Cerebellar cortex (tissue), 1 donor: ENCODE data around the gene PEPD.

Experiments used
- DNase-seq: peaks from one replicate; pipeline ENCODE4 v3.0.0-alpha.2; 2015; ENCODE audit warnings: low spot score

PEPD gene

DNA sequence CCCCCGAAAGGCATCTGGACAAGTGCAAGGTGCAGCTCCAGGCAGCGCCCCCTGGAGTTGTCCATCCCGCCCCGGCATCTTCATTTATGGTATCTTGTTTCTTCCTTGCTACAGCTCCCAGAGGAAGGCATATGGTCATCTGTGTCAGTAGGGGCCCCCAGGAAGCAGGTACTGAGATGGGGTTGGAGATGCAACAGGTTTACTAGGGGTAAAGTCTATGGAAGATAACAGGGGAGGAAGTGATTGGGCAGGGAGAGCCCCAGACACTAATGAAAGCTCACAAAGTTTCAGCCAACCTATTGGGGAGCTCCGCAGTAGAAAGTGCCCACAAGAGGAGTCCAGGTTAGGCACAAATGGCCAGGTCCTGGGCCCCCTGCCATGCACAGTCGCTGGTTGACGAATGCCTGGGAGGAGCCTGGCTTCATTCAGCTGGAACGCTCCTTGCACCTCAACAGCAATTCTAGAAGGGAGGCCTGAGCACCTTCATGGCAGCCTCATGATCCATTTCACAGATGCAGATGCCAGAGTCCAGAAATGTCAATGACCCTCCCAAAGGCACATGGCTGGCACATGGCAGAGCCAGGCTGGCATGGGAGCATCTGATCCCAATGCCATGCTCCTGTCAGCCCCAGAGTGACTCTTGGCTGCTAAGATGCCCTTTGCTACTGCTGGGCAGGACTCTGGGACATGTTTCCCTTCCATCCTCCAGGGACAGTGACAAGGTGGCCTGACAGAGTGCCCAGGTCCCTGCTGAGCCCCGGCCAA lies 23.8 kb upstream of the PEPD start:
- no peak for DNase-seq

DNA sequence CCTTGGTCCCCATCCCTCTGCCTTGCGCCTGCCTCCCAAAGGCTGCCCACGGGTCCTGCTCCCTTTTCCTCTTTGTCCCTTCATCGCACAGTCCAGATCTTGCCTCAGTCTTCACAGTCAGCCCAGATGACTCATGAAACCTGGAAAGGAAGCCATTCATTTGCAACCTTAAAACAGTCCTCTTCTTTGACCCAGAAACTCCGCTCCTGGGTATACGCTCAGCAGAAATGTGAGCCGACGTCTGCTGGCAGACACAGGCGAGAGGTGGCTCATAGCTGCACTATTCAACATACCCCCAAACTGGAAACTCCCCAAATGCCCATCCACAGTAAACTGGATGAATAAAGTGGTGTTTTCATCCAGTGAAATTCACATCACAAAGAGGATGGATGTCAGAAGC lies 13.6 kb upstream of the PEPD start:
- no peak for DNase-seq

DNA sequence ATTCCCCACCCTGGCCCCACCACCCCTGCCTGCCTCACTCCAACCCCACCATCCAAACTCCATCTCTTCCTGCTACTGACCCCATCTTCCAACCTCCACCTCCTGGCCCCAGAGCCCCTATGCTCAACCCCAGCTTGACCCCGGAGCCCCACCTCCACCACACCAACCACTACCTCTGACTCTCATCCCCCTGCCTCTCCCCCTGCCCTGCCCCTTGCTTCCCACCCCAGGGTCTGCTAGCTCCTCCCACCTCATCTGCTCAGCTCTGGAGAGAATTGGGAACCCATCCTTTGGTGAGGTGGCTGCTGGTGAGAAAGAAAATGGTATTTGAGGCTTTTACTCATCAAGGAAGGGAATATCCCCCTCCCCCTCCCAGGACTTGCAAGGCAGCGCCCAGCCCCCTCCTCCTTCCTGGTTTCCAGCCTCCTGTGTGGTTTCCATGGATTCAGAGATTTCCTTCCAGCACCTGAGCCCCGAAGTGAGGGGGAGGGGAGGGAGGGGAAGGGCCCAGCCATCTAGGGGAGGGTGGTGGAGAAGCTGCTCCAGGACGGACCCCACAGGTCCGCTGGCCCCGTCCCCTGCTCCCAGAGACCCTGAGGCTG lies 11.4 kb upstream of the PEPD start:
- DNase-seq, result no peak

DNA sequence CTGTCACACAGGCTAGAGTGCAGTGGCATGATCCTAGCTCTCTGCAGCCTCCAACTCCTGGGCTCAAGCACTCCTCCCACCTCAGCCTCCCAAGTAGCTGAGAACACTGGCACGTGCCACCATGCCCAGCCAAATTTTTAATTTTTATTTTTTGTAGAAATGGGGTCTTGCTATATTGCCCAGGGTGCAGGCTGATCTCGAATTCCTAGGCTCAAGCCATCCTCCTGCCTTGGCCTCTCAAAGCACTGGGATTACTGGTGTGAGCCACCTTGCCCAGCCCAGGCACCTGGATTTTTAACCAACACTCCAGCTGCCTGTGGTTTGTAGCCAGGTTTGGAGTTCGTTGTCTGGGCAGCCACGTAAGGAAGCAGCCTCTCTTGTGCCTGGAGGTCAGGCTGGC lies 9.3 kb upstream of the PEPD start:
- DNase-seq, result no peak

DNA sequence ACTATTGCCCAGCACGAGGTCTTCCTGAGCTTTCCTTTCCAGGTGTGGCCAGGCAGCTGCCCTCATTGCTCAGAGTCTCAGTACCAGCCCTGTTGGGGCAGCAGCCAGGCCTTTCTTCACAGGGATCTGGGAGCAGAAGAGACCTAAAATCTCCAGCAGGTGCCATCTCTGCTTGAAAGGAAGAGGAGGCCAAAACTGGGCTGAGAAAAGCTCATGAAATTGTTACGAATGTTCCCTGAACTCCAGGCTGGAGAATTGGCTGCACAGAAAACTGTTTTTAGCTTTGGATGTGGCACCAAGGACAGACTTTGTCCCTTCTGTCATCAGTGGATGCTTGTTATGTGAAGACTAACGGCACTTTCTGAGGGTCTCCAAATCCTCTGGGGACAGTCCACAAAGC lies 8.7 kb upstream of the PEPD start:
- peak; percentile 75 for DNase-seq

DNA sequence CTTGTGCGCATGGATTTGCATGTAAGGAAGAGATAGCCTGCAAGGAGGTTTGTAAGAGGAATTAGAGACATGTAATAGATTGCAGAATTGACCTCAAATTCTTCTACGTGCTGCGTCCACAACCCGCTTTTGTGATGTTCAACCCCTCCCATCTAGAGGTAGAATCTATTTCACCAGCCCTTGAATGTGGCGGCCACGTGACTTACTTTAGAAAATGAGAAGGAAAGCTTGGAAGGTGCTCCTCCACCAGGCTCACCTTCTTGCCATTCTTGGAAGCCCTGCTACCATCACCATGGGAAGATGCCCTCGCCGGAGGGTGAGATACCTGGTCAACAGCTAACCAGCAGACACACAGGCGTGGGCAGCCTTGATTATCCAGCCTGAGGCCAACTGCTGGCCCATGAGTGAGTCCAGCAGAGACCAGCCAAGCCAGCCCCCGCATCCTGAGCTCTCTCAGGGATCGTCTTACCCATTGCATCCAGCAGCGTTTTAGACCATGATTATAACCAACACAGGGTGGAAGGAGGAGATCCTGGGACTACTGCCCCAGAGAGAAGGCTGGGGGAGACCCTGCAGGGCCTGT lies 7.6 kb upstream of the PEPD start:
- no peak for DNase-seq

DNA sequence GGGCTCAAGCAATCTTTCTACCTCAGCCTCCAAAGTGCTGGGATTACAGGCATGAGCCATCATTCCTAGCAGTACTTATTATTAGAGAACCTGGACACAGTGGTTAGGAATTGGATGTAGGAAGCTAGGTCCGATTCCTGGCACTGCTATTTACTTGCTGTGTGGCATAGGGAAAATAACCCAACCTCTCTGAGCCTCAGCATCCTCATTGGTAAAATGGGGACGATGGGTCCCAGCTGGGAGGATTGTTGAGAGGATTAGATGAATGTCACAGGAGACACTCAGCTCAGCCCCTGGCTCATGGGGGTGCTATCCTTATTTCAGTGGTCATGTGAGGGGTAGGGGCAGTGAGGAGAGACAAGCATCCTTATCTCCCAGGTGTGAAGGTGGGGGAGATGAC lies 6.8 kb upstream of the PEPD start:
- DNase-seq, result no peak

DNA sequence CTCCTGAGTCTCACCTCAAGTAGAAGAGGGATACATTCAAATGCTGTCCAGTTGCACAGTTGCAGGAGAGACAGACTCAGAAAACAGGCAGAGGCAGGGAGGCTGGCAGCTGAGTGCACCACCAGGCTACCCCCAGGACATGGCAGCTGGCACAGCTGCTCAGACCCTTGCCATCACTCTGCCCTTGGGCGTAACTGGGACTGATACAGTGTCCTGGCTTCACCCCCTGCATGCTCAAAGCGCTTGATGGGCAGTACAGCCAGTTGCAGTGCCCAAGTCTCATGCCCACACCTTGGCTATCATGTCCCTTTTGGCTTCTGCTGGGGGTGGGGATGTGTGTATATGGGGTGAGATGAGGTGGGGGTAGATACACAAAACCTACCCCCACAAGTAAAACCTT lies 5.5 kb upstream of the PEPD start:
- DNase-seq, result no peak

DNA sequence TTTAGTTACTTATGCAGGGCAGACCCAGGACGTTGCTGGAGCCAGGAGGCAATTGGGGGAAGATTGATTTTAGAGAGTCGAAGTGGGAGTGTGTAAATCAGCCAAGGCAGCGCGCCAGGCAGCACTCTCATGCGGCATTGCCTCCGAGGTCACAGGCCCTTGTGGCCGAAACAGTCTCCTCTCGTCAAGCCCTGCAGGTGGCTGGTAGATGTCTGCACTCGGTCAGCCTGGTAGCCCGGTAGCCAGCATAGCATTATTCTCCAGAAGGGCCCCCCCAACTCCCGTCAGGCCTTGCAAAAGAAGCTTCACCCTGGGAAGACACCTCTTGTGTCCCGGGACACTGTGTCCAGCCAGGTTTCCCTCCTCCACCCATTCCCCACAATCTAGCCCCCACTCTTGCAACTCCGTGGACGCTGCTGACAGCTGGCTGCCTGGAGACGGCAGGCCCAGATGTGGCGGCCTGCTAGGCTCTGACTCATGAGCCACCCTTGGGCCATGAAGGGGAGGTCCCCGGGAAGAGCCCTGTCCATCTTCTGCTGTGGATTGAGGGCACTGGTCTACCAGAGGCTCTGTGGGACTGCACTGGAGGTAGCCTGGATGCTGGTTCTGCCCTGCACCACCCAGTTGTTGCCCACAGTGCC lies 2.6 kb upstream of the PEPD start:
- no peak for DNase-seq

DNA sequence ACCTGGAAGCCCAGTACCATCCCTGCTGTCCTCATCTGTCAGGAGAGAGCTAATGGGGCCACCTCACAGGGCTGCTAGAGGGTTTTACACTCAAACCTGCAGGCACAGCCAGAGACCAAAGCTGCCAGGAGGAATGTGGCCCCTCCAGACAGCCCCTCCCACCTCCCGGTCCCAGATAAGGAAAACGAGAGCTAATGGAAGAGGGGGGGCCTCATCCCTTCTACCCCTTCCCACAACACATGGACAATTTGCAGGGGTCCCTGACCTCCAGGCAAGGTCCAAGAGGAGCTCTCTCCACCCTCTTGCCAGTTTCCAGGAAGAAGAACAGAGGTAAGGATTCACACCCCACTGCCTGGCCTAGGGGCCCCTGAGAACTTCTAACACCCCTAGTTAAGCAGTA lies 1.6 kb upstream of the PEPD start:
- DNase-seq, result no peak

DNA sequence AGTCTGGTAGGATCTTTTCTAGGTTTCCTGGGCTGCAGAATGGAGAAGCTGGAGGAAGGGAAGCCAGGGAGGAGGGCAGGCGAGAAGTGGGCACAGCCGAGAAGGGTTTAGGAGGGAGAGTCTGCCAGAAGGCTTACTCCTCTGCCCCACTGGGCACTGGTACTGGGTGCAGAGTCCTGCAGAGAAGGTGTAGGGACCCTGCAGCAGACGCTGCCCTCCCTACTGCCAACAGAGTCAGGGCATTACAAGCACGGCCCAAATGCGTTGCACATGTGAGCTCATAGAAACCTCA lies 726 bp upstream of the PEPD start:
- DNase-seq, result no peak

DNA sequence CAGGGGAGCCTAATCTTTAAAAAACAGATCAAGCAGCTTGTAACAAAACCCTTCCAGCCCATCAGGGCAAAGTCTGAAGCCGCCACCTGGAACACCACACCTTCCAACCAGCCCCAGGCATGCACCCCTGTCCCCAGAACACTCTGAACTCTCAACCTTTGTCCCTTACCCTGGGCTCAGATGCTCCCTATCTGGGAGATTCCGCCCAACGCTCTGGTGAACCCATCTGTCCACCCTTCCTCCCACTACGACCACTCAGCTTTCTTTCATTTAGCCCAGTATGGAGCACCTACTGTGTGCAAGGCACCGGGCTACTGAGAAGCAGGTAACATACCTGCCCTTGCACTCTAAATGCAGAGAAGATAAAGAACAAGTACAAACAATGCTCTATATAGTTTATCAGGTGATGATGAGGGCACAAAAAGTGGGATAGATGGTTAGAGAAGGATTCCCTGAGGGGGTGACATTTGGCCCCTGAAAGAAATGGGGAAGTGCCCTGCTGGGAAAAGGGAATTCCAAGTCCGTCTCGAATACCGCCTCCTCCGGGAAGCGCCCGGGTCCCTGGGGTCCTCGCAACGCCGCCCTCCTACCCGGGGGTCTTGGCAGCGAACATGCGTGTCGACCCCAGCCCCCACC lies 629 bp downstream of the PEPD start:
- no peak for DNase-seq

DNA sequence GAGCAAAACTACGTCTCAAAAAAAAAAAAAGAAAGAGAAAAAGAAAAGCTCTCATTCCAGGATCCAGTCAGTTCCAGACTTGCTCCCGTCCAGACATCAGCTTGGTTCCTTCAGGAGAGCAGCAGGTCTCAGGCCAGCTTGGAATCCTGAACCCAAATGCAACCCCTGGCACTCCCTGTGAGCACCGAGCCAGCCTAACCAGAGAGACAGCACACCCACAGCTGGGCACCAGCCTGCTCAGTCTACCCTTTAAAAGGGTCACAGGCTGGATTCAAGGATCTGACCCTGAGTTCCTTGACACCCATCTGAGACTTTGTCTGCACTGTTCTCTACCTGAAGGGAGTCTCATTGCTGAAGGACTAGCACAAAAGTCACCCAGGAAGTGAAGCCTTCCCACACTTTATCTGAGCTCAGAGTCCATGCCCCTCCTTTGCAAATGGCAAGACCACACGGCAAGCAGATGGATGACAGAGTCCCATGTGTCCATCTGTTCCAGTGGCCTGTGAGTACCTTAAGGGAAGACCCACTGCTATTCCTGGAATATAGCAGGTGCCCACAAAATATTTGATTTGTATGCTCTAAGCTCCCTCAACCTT lies 1.4 kb downstream of the PEPD start:
- DNase-seq, result no peak

DNA sequence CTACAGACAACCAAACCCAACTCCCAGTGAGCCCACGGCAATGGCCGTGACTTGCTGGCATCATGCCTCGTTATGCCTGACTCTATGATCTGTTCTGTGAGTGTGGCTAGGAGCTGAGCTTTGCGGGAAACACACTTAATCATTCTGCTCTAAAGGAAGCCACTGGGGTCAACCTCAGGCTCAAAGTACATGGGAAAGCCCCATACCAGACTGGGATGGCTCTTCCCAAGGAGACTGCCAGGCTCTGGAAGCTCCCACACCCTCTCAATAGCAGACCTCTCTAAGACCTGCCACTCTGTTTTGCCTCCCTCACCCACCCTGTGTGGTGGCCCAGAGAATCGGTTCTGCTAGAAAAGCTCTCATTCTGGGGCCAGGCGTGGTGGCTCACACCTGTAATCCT lies 2.2 kb downstream of the PEPD start:
- DNase-seq, result no peak

DNA sequence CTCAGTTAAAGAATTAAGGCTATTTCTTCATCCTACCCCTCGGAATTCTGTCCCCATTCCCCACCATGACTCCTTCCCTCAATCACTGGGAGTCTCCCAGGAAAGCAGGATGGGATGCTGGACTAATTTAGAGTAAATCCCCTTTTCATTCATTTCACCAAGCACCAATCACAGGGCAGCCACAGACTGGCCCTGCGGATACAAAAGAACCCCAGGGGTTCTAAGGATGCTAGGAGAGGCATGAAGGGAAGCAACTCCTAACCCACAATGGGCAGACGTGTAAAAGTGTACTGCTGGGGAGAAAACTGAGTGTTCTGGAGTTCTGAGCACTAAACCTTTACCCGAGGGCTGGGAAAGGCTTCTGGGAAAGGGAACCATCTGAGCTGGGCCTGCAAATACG lies 3.0 kb downstream of the PEPD start:
- DNase-seq, result no peak

DNA sequence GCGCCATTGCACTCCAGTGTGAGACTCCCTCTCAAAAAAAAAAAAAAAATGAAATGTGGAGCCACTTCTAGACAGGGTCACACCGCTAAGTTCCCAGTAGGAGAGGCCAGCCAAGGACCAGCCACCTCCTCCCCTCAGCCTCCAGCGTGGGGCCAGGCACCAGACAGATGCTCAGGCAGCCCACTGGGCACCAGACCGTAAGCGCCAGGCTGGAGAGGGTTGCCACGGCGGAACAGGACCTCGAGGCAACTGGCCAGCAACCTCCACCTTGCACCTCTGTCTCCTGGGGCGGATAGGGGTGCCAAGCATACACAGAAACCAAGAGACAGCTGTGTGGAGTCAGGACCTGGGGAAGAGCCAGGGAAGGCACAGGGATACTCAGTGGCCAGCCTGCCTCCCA lies 3.7 kb downstream of the PEPD start:
- DNase-seq, result no peak

DNA sequence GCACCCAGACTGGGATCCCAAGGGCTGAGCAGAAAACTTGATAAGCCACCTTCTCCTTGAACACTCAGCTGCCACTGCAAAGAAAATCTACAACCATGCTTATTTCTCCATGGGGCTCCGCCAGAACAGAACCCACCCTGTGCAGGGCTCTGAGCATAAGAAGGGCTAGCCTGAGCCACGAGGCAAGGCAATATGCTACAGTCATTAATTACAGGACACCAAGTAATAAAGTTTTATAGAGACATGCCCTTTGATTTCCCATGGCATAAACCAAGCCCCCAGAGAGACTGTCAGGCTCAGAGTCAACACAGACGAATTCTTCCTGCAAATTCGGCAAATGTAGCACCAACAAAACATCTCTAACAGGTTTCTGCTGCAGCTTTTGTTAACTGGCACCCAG lies 5.7 kb downstream of the PEPD start:
- DNase-seq, result no peak

DNA sequence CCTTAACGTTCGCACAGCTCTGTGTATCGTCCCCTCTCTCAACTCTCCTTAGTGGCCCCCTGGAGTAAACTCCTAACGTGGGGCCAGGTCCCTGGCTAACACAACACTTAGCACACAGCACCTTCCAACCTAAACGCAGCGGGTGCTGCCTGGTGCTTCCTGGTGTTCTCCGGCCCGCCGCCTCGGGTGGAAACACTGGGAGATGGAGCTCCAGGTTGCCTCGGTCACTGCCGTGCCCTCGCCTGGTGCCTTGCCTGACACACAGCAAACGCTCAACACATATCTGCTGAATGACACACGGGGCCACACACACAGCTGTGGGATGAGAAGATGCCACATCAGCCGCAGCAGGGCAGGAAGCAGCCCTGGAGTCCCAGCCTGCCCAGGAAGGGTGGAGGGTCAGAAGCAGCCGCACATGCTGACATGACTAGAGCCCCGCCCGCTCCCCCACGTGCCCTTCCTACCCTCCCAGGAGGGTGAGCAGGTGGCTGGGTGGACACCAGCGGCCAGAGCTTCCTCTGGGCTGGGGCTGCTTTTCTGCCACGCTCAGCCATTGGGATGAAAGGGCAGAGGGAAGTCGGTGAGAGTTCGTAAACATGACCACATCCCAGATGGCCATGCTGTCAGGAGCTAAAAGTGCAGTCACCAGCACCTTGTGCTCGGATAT lies 6.6 kb downstream of the PEPD start:
- DNase-seq, result no peak

DNA sequence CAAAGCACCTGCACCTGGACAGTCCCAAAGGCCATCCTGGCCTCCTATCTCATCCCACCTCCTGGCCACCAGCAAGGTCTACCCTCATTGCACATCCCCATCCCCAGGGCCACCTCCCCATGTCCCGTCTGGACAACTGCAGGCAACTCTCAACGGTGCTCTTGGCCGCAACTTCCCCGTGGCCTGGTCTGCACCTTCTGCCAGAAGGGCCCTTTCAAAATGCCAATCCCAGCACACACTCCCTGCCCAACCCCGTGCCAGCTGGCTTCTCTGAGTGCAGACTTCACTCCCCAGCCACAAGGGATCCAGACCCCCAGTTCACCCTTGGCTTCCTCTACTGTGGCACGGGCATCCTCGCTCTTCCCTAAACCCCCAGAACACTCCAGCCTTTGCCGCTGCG lies 8.2 kb downstream of the PEPD start:
- DNase-seq, result no peak

DNA sequence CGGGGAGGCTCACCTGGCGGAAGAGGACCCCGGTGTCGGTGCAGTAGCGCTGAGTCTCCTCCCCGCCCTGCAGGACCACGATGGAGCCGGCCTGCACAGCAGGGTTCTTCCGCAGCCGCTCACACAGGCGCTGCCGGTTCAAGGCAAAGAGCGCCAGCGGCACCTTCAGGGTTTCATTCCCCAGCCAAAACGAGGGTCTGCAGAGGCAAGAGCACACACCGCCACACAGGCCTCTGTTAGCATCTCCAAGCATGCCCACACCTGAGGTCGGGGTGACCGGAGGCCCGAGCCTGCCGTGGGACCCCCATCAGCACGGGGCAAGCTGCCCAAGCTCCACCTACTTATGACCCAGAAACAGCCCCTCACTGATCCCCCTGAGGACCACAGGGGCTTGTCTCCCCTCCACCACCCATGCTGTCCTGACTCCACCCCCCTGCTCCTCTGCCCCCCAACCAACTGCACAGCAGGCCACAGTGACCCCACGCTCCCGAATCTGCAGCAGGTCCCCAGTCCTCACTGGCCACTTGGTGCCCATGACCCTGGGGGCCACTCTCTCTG lies 8.9 kb downstream of the PEPD start:
- no peak for DNase-seq

DNA sequence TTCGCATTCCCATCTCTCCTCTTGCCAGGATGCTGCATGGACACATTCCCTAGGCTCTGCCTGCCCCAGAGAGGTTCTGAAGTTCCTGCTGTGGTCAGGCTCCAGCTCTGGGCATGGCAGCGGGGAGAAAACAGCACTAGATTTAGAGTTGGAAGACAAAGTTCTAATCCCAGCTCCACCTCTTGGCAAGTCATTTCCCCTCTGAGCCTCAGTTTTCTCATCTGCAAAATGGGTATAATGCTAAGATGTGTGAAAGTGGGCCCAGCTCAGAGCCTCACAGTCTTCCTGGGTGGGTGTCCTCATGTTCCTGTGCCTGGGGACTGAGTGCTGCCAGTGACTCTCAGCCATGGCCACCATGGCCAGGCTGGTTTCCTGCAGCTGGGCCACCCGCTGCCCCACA lies 9.6 kb downstream of the PEPD start:
- DNase-seq, result no peak

DNA sequence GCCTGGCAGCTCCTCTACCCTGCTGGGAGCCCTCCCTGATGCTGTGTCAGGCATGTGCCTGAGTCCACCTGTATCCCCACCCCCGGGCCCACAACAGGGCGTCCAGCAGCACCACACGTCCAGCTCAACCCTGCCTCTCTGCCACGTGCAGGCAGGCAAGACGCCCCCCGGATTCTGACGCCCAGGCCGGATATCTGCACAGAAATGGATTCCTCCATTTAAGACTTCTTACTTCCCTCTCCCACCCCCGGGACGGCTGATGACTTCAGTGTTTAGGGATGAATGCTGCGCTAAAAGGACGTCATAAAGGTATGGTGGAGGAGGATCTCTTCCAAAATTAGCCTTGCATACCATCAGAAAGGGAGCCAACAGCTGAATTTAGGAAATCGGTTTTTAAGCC lies 10.2 kb downstream of the PEPD start:
- no peak for DNase-seq
